Neutrophil (primary cell): ENCODE measurements around the gene ACTN2.

Experiments
- H3K27ac ChIP-seq: fragments of 200-600 bp; sonication (generic); 2 replicates; pipeline ENCODE4 v1.5.1; 2016; ENCODE audit warnings: mild to moderate bottlenecking, moderate library complexity
- H3K27me3 ChIP-seq: fragments of 200-600 bp; sonication (generic); 2 replicates; pipeline ENCODE4 v1.6.0; 2016; ENCODE audit warnings: mild to moderate bottlenecking
- H3K36me3 ChIP-seq: fragments of 200-600 bp; sonication (generic); 2 replicates; pipeline ENCODE4 v1.5.1; 2017
- H3K4me1 ChIP-seq, 2 experiments: fragments of 200-600 bp in 1 of 2; sonication (generic) in 1 of 2; 1 replicate in 1 of 2; 2 replicates in 1 of 2; pipeline versions ENCODE4 v1.5.1 to v1.6.1; 2013 to 2016; ENCODE audit warnings: low read depth in 1 of 2, low read length in 1 of 2, mild to moderate bottlenecking in 1 of 2, moderate library complexity in 1 of 2; ENCODE audit not compliant: control insufficient read depth in 1 of 2, insufficient read depth in 1 of 2
- H3K4me3 ChIP-seq, 2 experiments: fragments of 200-600 bp in 1 of 2; sonication (generic) in 1 of 2; 1 replicate in 1 of 2; 2 replicates in 1 of 2; pipeline ENCODE4 v1.5.1; 2013 to 2016; ENCODE audit warnings: low read depth in 1 of 2, low read length in 1 of 2, mild to moderate bottlenecking in 1 of 2, moderate library complexity in 1 of 2
- H3K9me3 ChIP-seq: fragments of 200-600 bp; sonication (generic); 2 replicates; pipeline ENCODE4 v1.5.1; 2016
- CTCF ChIP-seq: fragments of 200-600 bp; sonication (generic); IDR thresholded peaks from 2 replicates; pipeline ENCODE4 v1.5.1; 2016; ENCODE audit warnings: antibody characterized with exemption

The ACTN2 gene

DNA sequence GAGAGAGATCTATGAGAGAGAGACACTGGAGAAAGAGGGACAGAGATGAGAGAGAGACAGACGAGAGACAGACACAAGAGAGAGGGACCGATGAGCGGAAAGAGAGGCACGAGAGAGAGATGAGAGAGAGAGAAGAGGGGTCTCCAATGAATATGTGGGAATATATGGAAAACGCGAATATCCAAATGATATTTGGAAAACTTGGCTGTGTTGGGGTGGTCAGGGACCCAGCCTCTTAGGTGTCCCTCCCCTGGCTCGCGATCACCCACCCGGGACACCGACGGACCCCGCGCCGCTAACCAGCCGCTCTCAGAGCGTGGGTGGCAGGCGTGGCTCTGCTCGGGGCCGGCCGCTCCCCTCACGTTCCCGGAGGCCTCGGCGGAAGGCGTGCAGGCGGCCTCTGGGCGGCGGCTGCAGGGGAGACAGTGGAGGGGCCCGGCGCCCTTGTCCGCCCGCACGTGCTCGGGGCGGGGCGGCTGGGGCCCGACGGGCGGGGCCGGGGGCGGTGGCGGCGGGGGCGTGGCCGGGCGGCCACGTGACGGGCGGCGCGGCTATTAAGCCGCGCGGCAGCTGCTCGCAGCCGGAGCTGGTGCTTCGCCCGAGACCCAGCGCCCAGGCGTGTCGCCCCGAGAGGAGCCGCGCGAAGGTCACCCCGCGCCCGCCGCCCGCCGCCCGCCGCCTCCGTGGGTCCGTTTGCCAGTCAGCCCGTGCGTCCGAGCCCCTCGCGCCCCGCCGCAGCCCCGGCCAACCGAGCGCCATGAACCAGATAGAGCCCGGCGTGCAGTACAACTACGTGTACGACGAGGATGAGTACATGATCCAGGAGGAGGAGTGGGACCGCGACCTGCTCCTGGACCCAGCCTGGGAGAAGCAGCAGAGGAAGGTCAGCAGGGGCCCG is at the start of gene ACTN2:
Gene ACTN2, plus strand, starts transcription at position 583 of the 898 bp plus-strand sequence. Its CDS starts 175 bp downstream, at position 758.
- Histone ChIP-seq H3K36me3 (no peaks in the 10 kb centered on the region), H3K9me3 (no peaks in the 10 kb centered on the region), H3K4me1 (peaks cover 5 to 8% of the 10 kb centered on the region in 2 experiments), H3K4me3 (peak within 1 kb of the TSS in 1 of 2 experiments; percentile 38), H3K27me3 (peaks cover 99% of the 10 kb centered on the region), H3K27ac (no peak within 1 kb of the TSS)
- TF ChIP-seq CTCF, result no peak

DNA sequence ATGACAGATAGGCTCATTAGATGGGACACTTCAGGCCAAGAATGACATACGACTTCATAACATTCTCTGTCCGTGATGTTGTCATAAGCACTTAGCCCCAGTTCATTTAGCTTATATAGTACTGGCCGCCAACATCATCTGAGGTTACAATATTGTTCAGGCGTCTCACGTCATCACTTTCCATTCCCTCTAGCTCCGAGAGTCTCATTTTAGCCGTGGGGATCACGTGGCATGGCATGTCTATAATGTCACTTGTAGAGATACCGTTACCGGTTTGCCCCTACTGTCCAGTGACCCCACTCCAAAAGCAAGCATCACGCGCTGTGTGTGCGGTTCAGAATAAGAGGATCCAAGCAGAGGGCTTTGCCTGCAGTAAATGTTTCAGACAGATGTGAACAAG is 47.4 kb upstream of the ACTN2 start:
- no peaks in the 10 kb centered on the region for H3K4me1 ChIP-seq
- no peaks in the 10 kb centered on the region for H3K9me3 ChIP-seq
- TF ChIP-seq CTCF, result no peak
- H3K36me3 ChIP-seq, result no peaks in the 10 kb centered on the region
- H3K27me3 ChIP-seq, result no peaks in the 10 kb centered on the region
- no peak overlapping the region for H3K27ac ChIP-seq
- no peak overlapping the region for H3K4me3 ChIP-seq

DNA sequence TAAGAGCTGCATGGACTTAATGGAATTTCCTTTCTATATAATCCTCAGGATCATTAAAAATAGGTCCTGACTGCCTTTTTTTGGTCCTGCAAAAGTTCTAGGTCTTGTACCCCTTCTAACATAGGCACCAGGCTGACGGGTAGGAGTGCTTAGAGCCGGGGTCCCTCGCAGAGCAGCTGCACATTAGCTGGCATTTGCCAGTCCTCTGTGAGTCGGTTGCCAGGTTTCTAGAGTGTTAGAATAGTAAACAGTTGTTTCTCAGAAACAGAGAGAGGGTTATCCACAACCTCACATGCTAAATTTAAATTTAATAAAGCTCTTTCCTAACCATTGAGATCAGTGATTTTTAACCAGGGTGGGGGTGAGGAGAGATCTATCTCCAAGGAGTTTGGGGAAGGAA is 46.6 kb upstream of the ACTN2 start:
- no peaks in the 10 kb centered on the region for H3K4me1 ChIP-seq
- H3K4me3 ChIP-seq, result no peak overlapping the region
- no peak for TF ChIP-seq CTCF
- H3K36me3 ChIP-seq, result no peaks in the 10 kb centered on the region
- no peaks in the 10 kb centered on the region for H3K9me3 ChIP-seq
- no peaks in the 10 kb centered on the region for H3K27me3 ChIP-seq
- H3K27ac ChIP-seq, result no peak overlapping the region

- Histone ChIP-seq H3K4me1 (no peaks in the 10 kb centered on the region), H3K27ac (no peak overlapping the region), H3K27me3 (no peaks in the 10 kb centered on the region), H3K4me3 (no peak overlapping the region), H3K9me3 (no peaks in the 10 kb centered on the region), H3K36me3 (no peaks in the 10 kb centered on the region)
- no peak for TF ChIP-seq CTCF
Observed at GRCh38 chr1:236642763-236643162, 43.5 kb upstream of the ACTN2 start.

GRCh38 chr1:236645016-236645680 is 41.2 kb upstream of the ACTN2 start:
- no peaks in the 10 kb centered on the region for H3K36me3 ChIP-seq
- H3K4me3 ChIP-seq, result no peak overlapping the region
- no peaks in the 10 kb centered on the region for H3K9me3 ChIP-seq
- TF ChIP-seq CTCF, result no peak
- no peaks in the 10 kb centered on the region for H3K4me1 ChIP-seq
- no peak overlapping the region for H3K27ac ChIP-seq
- no peaks in the 10 kb centered on the region for H3K27me3 ChIP-seq
